Measurements from ENCODE around the gene TMEM107.

GRCh38 chr17:8131844-8132441 is 44.2 kb downstream of the TMEM107 start:
- TF ChIP-seq CTCF (IDR thresholded peaks at IDR 0.05) (no peak), POLR2A (IDR thresholded peaks at IDR 0.05) (no peak)

Data from lower leg skin (tissue), 3 donors.